Measurements from ENCODE around the gene GLRX.
A peak's percentile ranks its signal among the peaks of the same experiment; 100 is the strongest.

Gene GLRX

GRCh38 chr5:95808686-95809413, 13.7 kb downstream of the GLRX start:
- DNase-seq (ENCODE audit: low spot score), result no peak

- DNase-seq (ENCODE audit: low spot score), result no peak
Measured at GRCh38 chr5:95808013-95808685, 14.4 kb downstream of the GLRX start.

GRCh38 chr5:95806687-95807086, 15.8 kb downstream of the GLRX start:
- no peak for DNase-seq (ENCODE audit: low spot score)

- no peak for DNase-seq (ENCODE audit: low spot score)
Measured at GRCh38 chr5:95804736-95805539, 17.6 kb downstream of the GLRX start.

GRCh38 chr5:95803271-95804148, 19.0 kb downstream of the GLRX start:
- no peak for DNase-seq (ENCODE audit: low spot score)

GRCh38 chr5:95801961-95802360, 20.6 kb downstream of the GLRX start:
- DNase-seq (ENCODE audit: low spot score), result no peak

GRCh38 chr5:95801532-95801931, 21.0 kb downstream of the GLRX start:
- no peak for DNase-seq (ENCODE audit: low spot score)

GRCh38 chr5:95800553-95800952, 22.0 kb downstream of the GLRX start:
- no peak for DNase-seq (ENCODE audit: low spot score)

GRCh38 chr5:95799191-95799835, 23.2 kb downstream of the GLRX start:
- DNase-seq (ENCODE audit: low spot score), result no peak

GRCh38 chr5:95798545-95798944, 24.0 kb downstream of the GLRX start:
- DNase-seq (ENCODE audit: low spot score), result no peak

GRCh38 chr5:95798048-95798447, 24.5 kb downstream of the GLRX start:
- no peak for DNase-seq (ENCODE audit: low spot score)

GRCh38 chr5:95797301-95797700, 25.2 kb downstream of the GLRX start:
- no peak for DNase-seq (ENCODE audit: low spot score)

GRCh38 chr5:95794070-95794516, 28.4 kb downstream of the GLRX start:
- DNase-seq (ENCODE audit: low spot score), result no peak

GRCh38 chr5:95791751-95792150, 30.8 kb downstream of the GLRX start:
- DNase-seq (ENCODE audit: low spot score), result no peak

GRCh38 chr5:95788493-95788892, 34.0 kb downstream of the GLRX start:
- DNase-seq (ENCODE audit: low spot score), result no peak

GRCh38 chr5:95786821-95787418, 35.6 kb downstream of the GLRX start:
- DNase-seq (ENCODE audit: low spot score), result no peak

- no peak for DNase-seq (ENCODE audit: low spot score)
Measured at GRCh38 chr5:95784514-95785302, 37.8 kb downstream of the GLRX start.

GRCh38 chr5:95783661-95784060, 38.9 kb downstream of the GLRX start:
- no peak for DNase-seq (ENCODE audit: low spot score)

- no peak for DNase-seq (ENCODE audit: low spot score)
Measured at GRCh38 chr5:95782181-95782580, 40.3 kb downstream of the GLRX start.

- peak; percentile 91 for DNase-seq (ENCODE audit: low spot score)
Measured at GRCh38 chr5:95781101-95781583, 41.4 kb downstream of the GLRX start.
